ENCODE data around the gene GABRA6.
"Not testable (repeated sequence)": the region's sequence is repeated elsewhere in the genome, so short reads cannot be mapped to it uniquely, and the experiment has no call there.

Gene GABRA6

DNA sequence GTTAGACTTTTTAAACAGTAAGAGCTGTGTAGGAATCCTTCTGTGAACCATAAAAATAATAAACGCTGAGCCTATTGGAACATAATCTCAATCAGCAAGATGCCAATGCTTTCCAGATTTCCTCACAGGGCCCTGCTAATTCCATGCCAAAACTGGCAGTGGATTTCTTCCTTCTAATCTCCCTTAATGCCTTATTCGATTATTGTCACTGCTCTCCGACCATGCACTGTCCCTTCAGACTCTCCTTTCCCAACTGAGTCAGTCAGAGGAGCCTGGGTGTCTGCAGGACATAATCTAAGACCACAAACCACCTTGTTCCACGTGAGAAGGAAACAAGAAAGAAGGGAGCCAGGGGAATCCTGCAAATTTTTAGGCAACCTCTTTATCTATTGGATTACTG lies at the start of gene GABRA6:
Gene GABRA6, plus strand, starts transcription at position 261 of the 400 bp plus-strand sequence. CDS start 269 bp downstream, outside the sequence.
- DNase-seq: no peak

DNA sequence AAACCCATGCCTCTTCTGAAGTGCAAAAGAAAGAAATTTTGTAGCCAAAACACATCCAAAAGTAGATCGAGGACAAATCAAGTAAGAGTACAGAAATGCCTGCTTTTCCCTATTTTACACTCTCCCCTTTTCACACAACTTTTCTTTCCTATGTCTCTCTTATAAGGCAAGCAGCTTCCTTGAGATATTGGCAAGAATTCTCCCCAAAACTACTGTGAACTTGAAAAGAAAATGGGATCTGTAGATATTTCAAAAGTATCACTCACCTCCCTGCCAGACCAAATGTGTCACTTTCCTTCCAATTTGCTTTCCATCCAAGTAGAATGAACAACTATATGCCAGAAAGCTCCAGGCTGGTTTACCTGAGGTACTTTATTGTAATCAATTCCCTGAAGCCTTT lies 47.9 kb upstream of the GABRA6 start:
- no peak for DNase-seq

- no peak for DNase-seq
Observed at GRCh38 chr5:161641444-161641843, 44.1 kb upstream of the GABRA6 start.

DNA sequence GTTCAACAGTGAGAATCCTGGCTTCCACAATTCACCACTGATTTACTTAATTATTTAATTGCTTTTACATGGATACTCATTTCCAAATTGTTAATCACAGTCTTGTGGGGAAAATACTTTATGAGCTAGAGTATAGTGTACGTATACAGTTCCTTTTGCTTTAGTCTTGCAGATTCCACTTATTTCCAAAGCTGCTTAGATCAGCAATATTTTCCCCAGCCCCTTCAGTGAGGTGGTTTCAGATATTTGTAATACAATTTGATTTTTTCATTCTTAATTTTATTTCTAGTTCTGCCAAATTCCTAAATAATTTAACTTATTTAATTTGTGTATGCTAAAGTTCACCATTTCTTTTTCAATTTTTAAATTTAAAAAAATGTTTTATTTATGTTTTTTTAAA lies 40.3 kb upstream of the GABRA6 start:
- no peak for DNase-seq

DNA sequence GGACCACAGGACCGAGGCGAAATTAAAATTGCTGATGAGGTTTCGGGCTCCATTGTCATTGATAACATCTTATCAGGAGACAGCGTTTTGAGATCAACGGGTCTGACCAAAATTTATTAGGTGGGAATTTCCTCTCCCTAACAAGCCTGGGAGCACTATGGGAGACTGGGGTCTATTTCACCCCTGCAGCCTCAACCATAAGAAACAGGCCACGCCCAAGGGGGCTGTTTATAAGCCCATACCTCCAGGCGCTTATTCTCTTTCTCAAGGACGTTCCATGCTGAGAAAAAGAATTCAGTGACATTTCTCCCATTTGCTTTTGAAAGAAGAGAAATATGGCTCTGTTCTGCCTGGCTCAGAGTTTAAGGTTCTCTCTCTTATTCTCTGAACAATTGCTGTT lies 33.6 kb upstream of the GABRA6 start:
- not testable (repeated sequence) for DNase-seq

DNA sequence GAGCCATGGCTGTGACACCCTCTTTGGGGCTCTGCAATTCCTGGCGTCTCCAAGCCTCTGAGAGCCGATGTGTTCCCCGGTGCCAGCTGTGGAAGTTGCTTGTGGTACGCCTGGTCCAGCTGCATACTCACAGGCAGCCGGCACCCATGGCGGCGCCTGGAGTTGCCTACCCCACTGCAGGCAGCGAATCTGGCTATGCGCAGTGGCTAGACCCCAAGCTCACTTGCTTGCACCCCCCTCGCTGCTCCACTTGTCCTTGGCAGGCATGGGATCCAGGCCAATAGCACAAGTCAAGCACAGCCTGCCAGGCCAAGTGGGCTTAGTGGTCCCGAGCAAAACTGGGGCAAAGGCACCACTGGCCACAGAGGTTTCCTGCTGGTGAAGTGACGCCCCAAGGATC lies 24.7 kb upstream of the GABRA6 start:
- no peak for DNase-seq

DNA sequence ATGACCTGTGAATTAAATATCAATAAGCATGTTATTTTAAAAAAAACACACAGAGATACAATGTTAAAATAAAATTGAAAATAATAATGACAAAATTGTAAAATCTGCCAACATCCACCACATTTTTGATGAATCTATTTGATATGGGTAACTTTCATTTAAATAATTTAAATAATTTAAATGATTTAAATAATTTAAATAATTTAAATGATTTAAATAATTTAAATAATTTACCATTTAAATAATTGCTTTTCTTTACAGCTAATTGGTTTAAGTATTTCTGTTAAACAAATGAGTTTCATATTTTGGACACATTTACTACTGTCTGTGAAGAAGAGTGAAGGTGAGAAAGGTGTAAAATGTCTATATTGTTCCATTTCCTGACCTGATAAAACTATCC lies 22.1 kb upstream of the GABRA6 start:
- DNase-seq: no peak

DNA sequence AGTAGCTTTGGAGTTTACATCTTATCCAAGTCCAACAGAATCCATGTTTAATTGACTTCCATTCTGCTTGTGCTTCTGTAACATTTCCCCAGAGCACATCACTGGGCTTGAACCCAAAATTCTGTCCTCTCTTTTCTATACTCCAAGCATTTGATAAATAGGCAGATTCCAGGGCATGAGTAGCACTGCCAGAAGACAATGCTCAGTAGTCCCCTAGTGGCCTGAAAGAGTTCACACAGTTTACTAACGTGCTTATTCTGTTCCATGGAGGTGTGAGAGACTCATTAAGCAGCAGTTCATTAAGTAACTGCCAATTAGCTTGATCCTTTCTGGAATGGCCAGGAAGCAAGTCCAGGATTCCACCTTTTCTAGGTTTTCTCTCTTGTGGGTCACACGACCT lies 9.4 kb upstream of the GABRA6 start:
- no peak for DNase-seq

DNA sequence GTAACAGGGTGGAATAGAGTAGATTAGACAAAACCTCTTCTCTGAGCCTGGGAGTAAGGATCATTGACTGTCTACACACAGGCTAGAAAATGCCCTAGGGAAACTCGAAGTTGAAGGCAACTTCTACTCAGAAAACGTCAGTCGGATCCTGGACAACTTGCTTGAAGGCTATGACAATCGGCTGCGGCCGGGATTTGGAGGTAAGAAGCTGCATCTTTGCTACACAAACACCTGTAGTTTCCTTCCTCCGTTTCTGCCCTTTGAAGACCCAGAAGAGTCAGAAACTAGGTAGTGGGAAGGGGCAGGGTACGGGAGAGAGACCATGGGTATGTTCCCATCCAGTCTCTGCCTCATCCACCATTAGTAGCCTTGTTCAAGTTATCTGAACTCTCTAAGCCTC lies 628 bp downstream of the GABRA6 start:
- DNase-seq: no peak

DNA sequence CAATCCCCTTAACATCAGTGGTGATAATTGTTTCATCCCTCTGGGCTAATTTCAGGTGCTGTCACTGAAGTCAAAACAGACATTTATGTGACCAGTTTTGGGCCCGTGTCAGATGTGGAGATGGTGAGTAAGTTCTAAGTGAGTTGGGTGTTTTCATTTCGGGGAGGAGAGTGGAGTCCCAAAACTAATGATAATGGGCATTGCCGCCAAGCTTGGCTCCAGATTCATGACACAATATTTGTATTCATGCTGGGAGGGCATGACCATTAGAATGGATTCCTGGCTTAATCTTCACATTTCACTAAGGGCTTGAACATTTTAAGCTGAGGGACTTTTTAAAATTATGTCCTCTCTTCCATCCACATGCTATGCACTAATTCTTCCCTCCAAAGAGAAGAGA lies 1.4 kb downstream of the GABRA6 start:
- no peak for DNase-seq

DNA sequence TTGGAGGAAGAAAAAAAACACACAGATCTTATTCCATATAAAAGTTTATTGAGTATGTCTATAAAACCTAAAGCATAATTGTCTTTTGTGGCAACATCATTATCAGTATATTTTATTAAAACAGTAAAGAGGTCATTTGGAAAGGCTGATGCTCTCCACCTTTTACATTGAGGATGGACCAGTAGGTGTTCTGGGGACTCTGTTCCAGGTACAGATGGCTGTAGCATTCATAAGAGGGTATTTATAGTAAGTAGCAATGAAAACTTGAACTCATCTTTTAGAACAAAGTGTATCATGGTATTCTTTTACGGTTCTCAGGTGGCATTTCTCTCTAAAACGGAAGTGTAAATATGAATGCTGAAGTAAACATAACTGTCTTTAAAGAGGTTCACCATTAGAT lies 1.8 kb downstream of the GABRA6 start:
- DNase-seq: no peak

- no peak for DNase-seq
Observed at GRCh38 chr5:161691911-161692310, 6.4 kb downstream of the GABRA6 start.

DNA sequence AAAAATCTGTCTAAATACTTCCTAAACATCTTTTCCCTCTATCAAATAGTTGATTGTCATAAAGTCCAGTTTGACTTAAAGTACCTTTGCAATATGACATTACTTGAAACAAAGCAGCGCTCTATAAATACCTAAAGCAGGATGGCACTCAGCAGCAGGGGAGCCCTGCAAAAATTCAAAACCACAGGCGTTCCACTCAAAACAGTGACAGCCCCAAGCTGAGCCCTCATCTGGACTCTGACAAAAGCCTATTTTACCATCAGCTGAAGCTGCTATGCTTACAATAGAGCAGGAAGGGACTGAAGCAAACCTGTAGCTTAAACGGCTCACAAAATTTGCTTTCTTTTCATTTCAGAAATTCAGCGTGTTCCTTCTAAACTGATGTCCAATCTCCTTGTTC lies 11.5 kb downstream of the GABRA6 start:
- no peak for DNase-seq

GRCh38 chr5:161700065-161700464 lies 14.5 kb downstream of the GABRA6 start:
- no peak for DNase-seq

DNA sequence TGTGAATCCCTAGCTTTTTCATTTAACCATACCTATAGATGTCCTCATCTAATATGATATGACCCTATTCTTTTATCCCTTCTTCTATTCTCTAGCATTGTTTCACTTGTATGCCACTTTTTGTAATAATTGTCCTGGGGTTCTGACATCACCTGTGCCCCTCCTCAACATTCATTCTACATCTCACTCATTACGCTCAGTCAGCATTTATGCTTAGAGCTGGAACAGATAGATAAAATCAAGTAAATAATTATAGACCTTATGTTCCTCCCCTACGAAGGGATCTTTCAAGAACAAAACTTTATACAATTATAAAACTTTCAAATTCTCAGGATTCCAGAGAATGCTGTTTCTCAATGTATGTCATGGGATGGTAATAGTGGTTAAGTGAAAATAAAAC lies 18.0 kb downstream of the GABRA6 start:
- no peak for DNase-seq

- DNase-seq: no peak
Observed at GRCh38 chr5:161707382-161707781, 21.9 kb downstream of the GABRA6 start.

GRCh38 chr5:161709239-161709638 lies 23.7 kb downstream of the GABRA6 start:
- DNase-seq: no peak

GRCh38 chr5:161713042-161713441 lies 27.5 kb downstream of the GABRA6 start:
- no peak for DNase-seq

DNA sequence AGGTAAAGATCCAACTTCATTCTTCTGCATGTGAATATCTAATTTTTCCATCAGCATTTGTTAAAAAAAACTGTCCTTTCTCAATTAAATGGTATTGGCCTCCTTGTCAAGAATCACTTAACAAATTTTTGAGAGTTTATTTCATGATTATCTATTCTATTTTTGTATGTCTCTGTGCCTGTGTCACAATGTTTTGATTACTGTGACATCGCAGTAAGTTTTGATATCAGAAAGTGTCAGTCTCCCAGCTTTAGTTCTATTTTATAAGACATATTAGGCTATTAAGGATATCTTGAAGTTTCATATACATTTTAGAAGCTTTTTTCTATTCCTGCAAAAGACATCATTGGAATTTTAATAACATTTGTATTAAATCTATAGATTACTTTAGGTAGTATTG lies 33.6 kb downstream of the GABRA6 start:
- DNase-seq: no peak

DNA sequence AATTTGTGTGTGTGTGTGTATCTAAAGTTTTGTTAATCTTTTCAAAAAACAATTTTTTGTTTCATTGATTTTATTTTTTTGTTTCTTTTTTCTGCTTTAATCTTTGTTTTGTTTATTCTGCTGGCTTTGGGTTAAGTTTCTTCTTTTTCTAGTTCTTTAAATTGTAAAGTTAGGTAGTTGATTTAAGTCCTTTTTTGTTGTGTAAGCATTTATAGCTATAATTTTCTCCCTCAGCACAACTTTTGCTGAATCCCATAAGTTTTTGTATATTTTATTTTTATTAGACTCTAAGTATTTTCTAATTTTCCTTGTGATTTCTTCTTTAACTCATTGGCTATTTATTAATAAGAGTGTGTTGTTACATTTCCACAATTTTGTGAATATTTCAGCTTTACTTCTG lies 34.9 kb downstream of the GABRA6 start:
- DNase-seq: no peak

DNA sequence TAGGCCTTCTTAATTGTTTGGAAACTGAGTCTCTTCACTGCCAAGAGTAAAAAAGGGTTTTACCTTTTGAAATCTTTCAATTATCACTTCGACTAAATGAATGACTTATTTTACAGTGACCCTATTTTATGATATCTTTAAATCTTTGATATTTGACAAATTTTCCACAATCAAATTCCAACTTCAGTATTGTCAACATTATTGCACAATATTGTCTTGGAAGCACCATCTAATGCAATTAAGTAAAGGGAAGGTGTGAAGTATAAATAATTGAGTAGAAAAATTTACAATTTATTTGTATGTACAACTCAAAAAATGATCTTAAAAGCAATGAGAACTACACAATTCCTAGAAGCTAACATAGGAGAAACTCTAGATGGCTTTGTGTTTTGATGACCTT lies 49.2 kb downstream of the GABRA6 start:
- DNase-seq: no peak

DNA sequence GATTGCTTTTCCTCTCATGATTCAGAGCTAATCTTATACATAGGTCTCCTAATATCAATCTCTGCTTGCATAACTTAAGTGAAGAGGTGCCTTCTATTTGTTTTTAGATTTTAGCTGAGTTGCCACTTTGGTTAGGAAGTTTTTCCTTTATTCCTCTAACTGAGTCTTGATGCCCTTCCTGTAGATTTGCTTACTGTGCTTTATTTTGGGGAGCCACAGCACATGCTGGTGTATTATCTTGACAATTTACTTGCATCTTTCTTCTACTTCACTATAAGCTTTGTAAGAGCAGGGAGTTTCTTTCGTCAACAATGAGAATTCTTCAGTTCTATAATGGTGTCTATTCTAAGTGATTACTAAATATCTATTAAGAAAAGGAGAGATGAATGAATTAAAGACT lies 54.9 kb downstream of the GABRA6 start:
- DNase-seq: no peak

- no peak for DNase-seq
Observed at GRCh38 chr5:161744276-161744675, 58.8 kb downstream of the GABRA6 start.

DNA sequence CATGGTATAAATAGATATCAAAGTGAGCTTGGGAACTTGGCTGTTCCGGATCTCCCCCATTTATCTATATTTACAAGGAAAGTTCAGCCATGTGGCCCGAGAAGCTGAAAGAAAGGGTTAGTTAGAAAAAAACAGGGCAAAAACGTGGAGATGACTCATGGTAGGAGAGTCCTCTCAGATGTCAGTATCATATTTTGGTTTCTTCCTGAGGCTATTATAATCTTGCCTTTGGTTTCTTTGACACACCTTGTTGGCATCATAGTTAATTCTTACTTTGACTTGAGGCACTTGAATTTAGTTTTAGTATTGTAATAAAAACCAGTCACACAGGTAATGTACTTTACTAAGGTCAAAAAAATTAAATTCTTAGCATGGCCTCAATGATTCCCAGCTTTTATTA lies 59.9 kb downstream of the GABRA6 start:
- DNase-seq: no peak

- no peak for DNase-seq
Observed at GRCh38 chr5:161751265-161751664, 65.7 kb downstream of the GABRA6 start.

Measured in hippocampal formation (tissue), 2 donors.